ENCODE measurements around the gene INTS14. TPM values are rescaled to one million over a fixed set of nuclear protein-coding genes. Genes with fewer than 3 reads are reported as not detected.

INTS14 gene
- total RNA-seq, 2 experiments from 2014 or later: 20.6 to 25.1 TPM

GRCh38 chr15:65642594-65642993 lies 31.7 kb upstream of the INTS14 start:
- H3K27me3 Mint-ChIP-seq: no peaks in the 10 kb centered on the region
- DNase-seq (no peak), ATAC-seq (ENCODE audit: poor library complexity) (no peak)
- intact Hi-C loops (cut with DNase I, micrococcal nuclease): no loop called here
- peaks cover 6% of the 10 kb centered on the region for H3K4me1 ChIP-seq (ENCODE audit: insufficient read depth, low read length)
- H3K4me1 Mint-ChIP-seq (ENCODE audit: low read depth): peaks cover 7% of the 10 kb centered on the region
- H3K9me3 ChIP-seq (ENCODE audit: control insufficient read depth in 1 of 2, insufficient read depth in 1 of 2, low read length in 2 of 2): no peaks in the 10 kb centered on the region
- H3K9me3 Mint-ChIP-seq: no peaks in the 10 kb centered on the region
- no peaks in the 10 kb centered on the region for H3K36me3 ChIP-seq (ENCODE audit: insufficient read depth, low read length)
- no peak for TF ChIP-seq CTCF (IDR thresholded peaks at IDR 0.05)
- no peak overlapping the region for H3K4me3 ChIP-seq (ENCODE audit: low read length)
- H3K27me3 ChIP-seq (ENCODE audit: control insufficient read depth in 1 of 2, insufficient read depth in 2 of 2, low read length in 2 of 2): no peaks in the 10 kb centered on the region
- H3K27ac ChIP-seq (ENCODE audit: low read depth in 1 of 2, low read length in 2 of 2): no peak overlapping the region
- POLR2A ChIA-PET: no interaction called here
- CTCF ChIA-PET: no interaction called here
- no peak overlapping the region for H3K27ac Mint-ChIP-seq
- no peak overlapping the region for H3K4me3 Mint-ChIP-seq
- H3K36me3 Mint-ChIP-seq (ENCODE audit: low read depth): no peaks in the 10 kb centered on the region

GRCh38 chr15:65641768-65642475 lies 31.0 kb upstream of the INTS14 start:
- H3K27me3 Mint-ChIP-seq: no peaks in the 10 kb centered on the region
- peaks cover 7% of the 10 kb centered on the region for H3K4me1 Mint-ChIP-seq (ENCODE audit: low read depth)
- no peaks in the 10 kb centered on the region for H3K36me3 Mint-ChIP-seq (ENCODE audit: low read depth)
- H3K27ac ChIP-seq (ENCODE audit: low read depth in 1 of 2, low read length in 2 of 2): no peak overlapping the region
- no peaks in the 10 kb centered on the region for H3K36me3 ChIP-seq (ENCODE audit: insufficient read depth, low read length)
- ATAC-seq (ENCODE audit: poor library complexity) (no peak), DNase-seq (no peak)
- peaks cover 6% of the 10 kb centered on the region for H3K4me1 ChIP-seq (ENCODE audit: insufficient read depth, low read length)
- no peaks in the 10 kb centered on the region for H3K9me3 Mint-ChIP-seq
- no peak overlapping the region for H3K27ac Mint-ChIP-seq
- intact Hi-C loops (cut with DNase I, micrococcal nuclease): loop anchor here in 1 of 2 experiments (2.0 kb wide), 1 partner anchor 221 kb away; no protein-coding TSS in a partner anchor
- CTCF ChIA-PET: no interaction called here
- no peak for TF ChIP-seq CTCF (IDR thresholded peaks at IDR 0.05)
- no peak overlapping the region for H3K4me3 ChIP-seq (ENCODE audit: low read length)
- H3K27me3 ChIP-seq (ENCODE audit: control insufficient read depth in 1 of 2, insufficient read depth in 2 of 2, low read length in 2 of 2): no peaks in the 10 kb centered on the region
- POLR2A ChIA-PET: interaction anchor here (1.2 kb wide), 1 partner anchor 8 kb away, joined by 4 read pairs; no protein-coding TSS in a partner anchor
- H3K9me3 ChIP-seq (ENCODE audit: control insufficient read depth in 1 of 2, insufficient read depth in 1 of 2, low read length in 2 of 2): no peaks in the 10 kb centered on the region
- H3K4me3 Mint-ChIP-seq: no peak overlapping the region

- Histone ChIP-seq H3K4me1 (ENCODE audit: insufficient read depth, low read length) (peaks cover 6% of the 10 kb centered on the region), H3K27me3 (ENCODE audit: control insufficient read depth in 1 of 2, insufficient read depth in 2 of 2, low read length in 2 of 2) (no peaks in the 10 kb centered on the region), H3K27ac (ENCODE audit: low read depth in 1 of 2, low read length in 2 of 2) (no peak overlapping the region), H3K9me3 (ENCODE audit: control insufficient read depth in 1 of 2, insufficient read depth in 1 of 2, low read length in 2 of 2) (no peaks in the 10 kb centered on the region), H3K36me3 (ENCODE audit: insufficient read depth, low read length) (no peaks in the 10 kb centered on the region), H3K4me3 (ENCODE audit: low read length) (no peak overlapping the region)
- Mint-ChIP-seq H3K4me3 (no peak overlapping the region), H3K27ac (no peak overlapping the region), H3K4me1 (ENCODE audit: low read depth) (peaks cover 7% of the 10 kb centered on the region), H3K36me3 (ENCODE audit: low read depth) (no peaks in the 10 kb centered on the region), H3K27me3 (no peaks in the 10 kb centered on the region), H3K9me3 (no peaks in the 10 kb centered on the region)
- POLR2A ChIA-PET: no interaction called here
- CTCF ChIA-PET: interaction anchor here (0.7 to 1.2 kb wide), 2 partner anchors 229 to 515 kb away, joined by 3 read pairs; partner anchors contain the start of gene RAB11A
- intact Hi-C loops (cut with DNase I, micrococcal nuclease): loop anchor here (2.0 to 5.0 kb wide), 6 partner anchors 198 to 649 kb away; no protein-coding TSS in a partner anchor
- ATAC-seq (ENCODE audit: poor library complexity) (no peak), DNase-seq (no peak)
- no peak for TF ChIP-seq CTCF (IDR thresholded peaks at IDR 0.05)
Measured at GRCh38 chr15:65639509-65639908, 28.6 kb upstream of the INTS14 start.
